Vagina (tissue), 2 donors: ENCODE data around the gene NEUROG2.

Source experiments
- CTCF ChIP-seq, 3 experiments: fragments of 450-650 bp in 2 of 3; fragments of 200-600 bp in 1 of 3; sonication (generic) in 1 of 3; IDR thresholded peaks; one replicate each; pipeline ENCODE4 v1.5.1; 2017 to 2019; ENCODE audit warnings: antibody characterized with exemption in 3 of 3, mild to moderate bottlenecking in 2 of 3, moderate library complexity in 2 of 3
- POLR2A ChIP-seq, 2 donors: fragments of 450-650 bp; IDR thresholded peaks; one replicate each; pipeline ENCODE4 v1.6.1; 2017; ENCODE audit warnings: antibody characterized with exemption in 2 of 2, mild to moderate bottlenecking in 2 of 2, moderate library complexity in 2 of 2
- POLR2AphosphoS5 ChIP-seq, 2 donors: sonication (generic); formaldehyde crosslinking; IDR thresholded peaks; one replicate each; pipeline ENCODE4 v1.9.0; 2017; ENCODE audit warnings: antibody characterized with exemption in 2 of 2, mild to moderate bottlenecking in 2 of 2, low read depth in 1 of 2; ENCODE audit not compliant: insufficient read depth in 1 of 2

GRCh38 chr4:112513971-112514646 is 1.9 kb downstream of the NEUROG2 start:
- TF ChIP-seq CTCF (IDR thresholded peaks at IDR 0.05) = no peak
- TF ChIP-seq POLR2A (IDR thresholded peaks at IDR 0.05) = no peak
- no peak for TF ChIP-seq POLR2AphosphoS5 (IDR thresholded peaks at IDR 0.05; ENCODE audit: insufficient read depth in 1 of 2, low read depth in 1 of 2)
